ENCODE data around the gene NRP1. TPM values are rescaled to one million over a fixed set of nuclear protein-coding genes. Genes with fewer than 3 reads are reported as not detected.
A peak's percentile ranks its signal among the peaks of the same experiment; 100 is the strongest.

The NRP1 gene
- total RNA-seq, 6 experiments from 2014 or later, result 14.7 to 61.7 (median 29.5) TPM

GRCh38 chr10:33212061-33212748, 122.3 kb downstream of the NRP1 start:
- peak in 1 of 4 donors; percentile 36 for ATAC-seq
- no peak overlapping the region for H3K4me3 ChIP-seq

GRCh38 chr10:33211106-33211878, 123.2 kb downstream of the NRP1 start:
- H3K9me3 ChIP-seq, result no peaks in the 10 kb centered on the region
- no peaks in the 10 kb centered on the region for H3K4me1 ChIP-seq
- H3K36me3 ChIP-seq, result peaks cover 0 to 26% (median 10%) of the 10 kb centered on the region in 4 donors
- no peaks in the 10 kb centered on the region for H3K27me3 ChIP-seq
- H3K27ac ChIP-seq, result peak overlapping the region in 2 of 3 donors; percentile 5 to 36
- no peak for TF ChIP-seq CTCF (IDR thresholded peaks at IDR 0.05)
- no peak for TF ChIP-seq POLR2A (IDR thresholded peaks at IDR 0.05)
- WGBS (ENCODE audit: insufficient coverage, low coverage, low lambda C conversion rate, missing lambda C conversion rate), result 54% methylated on average over 10 of the region's 10 CpGs
- ATAC-seq (peak in 2 of 4 donors; percentile 16 to 47), DNase-seq (no peak)
- intact Hi-C loops (cut with DNase I), result no loop called here
- H3K4me3 ChIP-seq, result no peak overlapping the region

More at GRCh38 chr10:33212061-33212748, 122.3 kb downstream of the NRP1 start:
- TF ChIP-seq POLR2A (IDR thresholded peaks at IDR 0.05) (no peak), CTCF (IDR thresholded peaks at IDR 0.05) (no peak)
- H3K9me3 ChIP-seq, result no peaks in the 10 kb centered on the region
- H3K4me1 ChIP-seq, result no peaks in the 10 kb centered on the region
- no peaks in the 10 kb centered on the region for H3K27me3 ChIP-seq
- no peak overlapping the region for H3K27ac ChIP-seq
- intact Hi-C loops (cut with DNase I), result no loop called here
- WGBS (ENCODE audit: insufficient coverage, low coverage, low lambda C conversion rate, missing lambda C conversion rate), result 93% methylated on average over 4 of the region's 4 CpGs
- peaks cover 0 to 17% (median 8%) of the 10 kb centered on the region in 4 donors for H3K36me3 ChIP-seq
- no peak for DNase-seq

- intact Hi-C loops (cut with DNase I), result no loop called here
- WGBS (ENCODE audit: insufficient coverage, low coverage, low lambda C conversion rate, missing lambda C conversion rate), result 92% methylated on average over 3 of the region's 3 CpGs
- Histone ChIP-seq H3K36me3 (peaks cover 0 to 33% (median 15%) of the 10 kb centered on the region in 4 donors), H3K4me1 (no peaks in the 10 kb centered on the region), H3K27me3 (no peaks in the 10 kb centered on the region), H3K9me3 (no peaks in the 10 kb centered on the region), H3K4me3 (no peak overlapping the region), H3K27ac (no peak overlapping the region)
- ATAC-seq, result no peak
- no peak for DNase-seq
- TF ChIP-seq CTCF (IDR thresholded peaks at IDR 0.05) (no peak), POLR2A (IDR thresholded peaks at IDR 0.05) (no peak)
These were observed 124.7 kb downstream of the NRP1 start for GRCh38 chr10:33209802-33210201.

GRCh38 chr10:33208166-33208565, 126.3 kb downstream of the NRP1 start:
- H3K27me3 ChIP-seq, result no peaks in the 10 kb centered on the region
- intact Hi-C loops (cut with DNase I), result no loop called here
- WGBS (ENCODE audit: insufficient coverage, low coverage, low lambda C conversion rate, missing lambda C conversion rate), result 94% methylated on average over 4 of the region's 4 CpGs
- H3K4me3 ChIP-seq, result no peak overlapping the region
- H3K27ac ChIP-seq, result no peak overlapping the region
- DNase-seq, result no peak
- no peaks in the 10 kb centered on the region for H3K9me3 ChIP-seq
- TF ChIP-seq CTCF (IDR thresholded peaks at IDR 0.05), result no peak
- H3K4me1 ChIP-seq, result no peaks in the 10 kb centered on the region
- H3K36me3 ChIP-seq, result peaks cover 0 to 26% (median 11%) of the 10 kb centered on the region in 4 donors
- ATAC-seq, result no peak
